Measurements from ENCODE around the gene NFIX. TPM values are rescaled to one million over a fixed set of nuclear protein-coding genes. Genes with fewer than 3 reads are reported as not detected.

NFIX gene
- total and polyA plus RNA-seq, 4 donors = 26.0 to 190 (median 89.6) TPM

- Histone ChIP-seq H3K4me3 (no peak overlapping the region), H3K36me3 (ENCODE audit: control insufficient read depth in 4 of 4, insufficient read depth in 4 of 4, low read length in 4 of 4) (peaks cover 0 to 14% (median 2%) of the 10 kb centered on the region in 4 donors), H3K27me3 (ENCODE audit: control insufficient read depth in 3 of 3, insufficient read depth in 3 of 3, low read length in 2 of 3) (no peaks in the 10 kb centered on the region), H3K4me1 (ENCODE audit: control insufficient read depth in 5 of 5, insufficient read depth in 5 of 5, low read length in 5 of 5) (peaks cover 0 to 18% (median 0%) of the 10 kb centered on the region in 5 donors), H3K27ac (ENCODE audit: low read depth in 1 of 2, low read length in 1 of 2) (no peak overlapping the region), H3K9me3 (ENCODE audit: control insufficient read depth in 4 of 4, insufficient read depth in 3 of 4, low read length in 3 of 4) (no peaks in the 10 kb centered on the region), H3K9ac (ENCODE audit: insufficient read depth in 1 of 2, low read length in 2 of 2) (no peak overlapping the region)
- TF ChIP-seq CTCF (IDR thresholded peaks at IDR 0.05; ENCODE audit: control extremely low read depth, extremely low read depth) = no peak
- DNase-seq = no peak
- ATAC-seq (ENCODE audit: insufficient read depth, low FRiP score) = no peak
- 96% methylated on average over 3 of the region's 3 CpGs for WGBS, 2 donors
Observed at GRCh38 chr19:13130886-13131490, 135.7 kb downstream of the NFIX start.

GRCh38 chr19:13132471-13133180 lies 137.4 kb downstream of the NFIX start:
- Histone ChIP-seq H3K27ac (ENCODE audit: low read depth in 1 of 2, low read length in 1 of 2) (peak overlapping the region in 1 of 2 donors; percentile 42), H3K36me3 (ENCODE audit: control insufficient read depth in 4 of 4, insufficient read depth in 4 of 4, low read length in 4 of 4) (peaks cover 3 to 25% (median 7%) of the 10 kb centered on the region in 4 donors), H3K9me3 (ENCODE audit: control insufficient read depth in 4 of 4, insufficient read depth in 3 of 4, low read length in 3 of 4) (no peaks in the 10 kb centered on the region), H3K4me3 (no peak overlapping the region), H3K27me3 (ENCODE audit: control insufficient read depth in 3 of 3, insufficient read depth in 3 of 3, low read length in 2 of 3) (no peaks in the 10 kb centered on the region), H3K4me1 (ENCODE audit: control insufficient read depth in 5 of 5, insufficient read depth in 5 of 5, low read length in 5 of 5) (peaks cover 0 to 20% (median 0%) of the 10 kb centered on the region in 5 donors), H3K9ac (ENCODE audit: insufficient read depth in 1 of 2, low read length in 2 of 2) (no peak overlapping the region)
- WGBS, 2 donors = 64 to 67% methylated on average over 8 of the region's 8 CpGs
- ATAC-seq (ENCODE audit: insufficient read depth, low FRiP score) (no peak), DNase-seq (no peak)
- no peak for TF ChIP-seq CTCF (IDR thresholded peaks at IDR 0.05; ENCODE audit: control extremely low read depth, extremely low read depth)

- Histone ChIP-seq H3K27ac (ENCODE audit: low read depth in 1 of 2, low read length in 1 of 2) (peak overlapping the region in 1 of 2 donors; percentile 42), H3K4me1 (ENCODE audit: control insufficient read depth in 5 of 5, insufficient read depth in 5 of 5, low read length in 5 of 5) (peaks cover 0 to 20% (median 0%) of the 10 kb centered on the region in 5 donors), H3K9ac (ENCODE audit: insufficient read depth in 1 of 2, low read length in 2 of 2) (no peak overlapping the region), H3K4me3 (no peak overlapping the region), H3K36me3 (ENCODE audit: control insufficient read depth in 4 of 4, insufficient read depth in 4 of 4, low read length in 4 of 4) (peaks cover 3 to 32% (median 9%) of the 10 kb centered on the region in 4 donors), H3K27me3 (ENCODE audit: control insufficient read depth in 3 of 3, insufficient read depth in 3 of 3, low read length in 2 of 3) (no peaks in the 10 kb centered on the region), H3K9me3 (ENCODE audit: control insufficient read depth in 4 of 4, insufficient read depth in 3 of 4, low read length in 3 of 4) (no peaks in the 10 kb centered on the region)
- WGBS, 2 donors = 70 to 77% methylated on average over 12 of the region's 12 CpGs
- DNase-seq = no peak
- ATAC-seq (ENCODE audit: insufficient read depth, low FRiP score) = no peak
- TF ChIP-seq CTCF (IDR thresholded peaks at IDR 0.05; ENCODE audit: control extremely low read depth, extremely low read depth) = no peak
Observed at GRCh38 chr19:13133241-13133870, 138.1 kb downstream of the NFIX start.
